Activated T-cell treated with anti-CD3 and anti-CD28 coated beads, Interleukin-2, amount 50 U/mL, for 72 hours (primary cell): ENCODE data around the gene NUP210. TPM values are rescaled to one million over a fixed set of nuclear protein-coding genes. Genes with fewer than 3 reads are reported as not detected.
"Not testable (repeated sequence)": the region's sequence is repeated elsewhere in the genome, so short reads cannot be mapped to it uniquely, and the experiment has no call there.

Experiments
- ATAC-seq, 2 donors: fragments of 150-1000 bp; cut with Tn5 transposase; replicated peaks in 1 of 2; 2 replicates each; pipeline ENCODE4 v1.10.0; 2021; ENCODE audit warnings: moderate library complexity in 2 of 2, mild to moderate bottlenecking in 1 of 2
- DNase-seq, 2 donors: peaks; one replicate each; pipeline ENCODE4 v3.0.0; 2021 to 2022; ENCODE audit warnings: mixed read lengths in 1 of 2
- H3K27ac Mint-ChIP-seq: one replicate; pipeline ENCODE4 v1.8.0; 2022; ENCODE audit warnings: mild to moderate bottlenecking, moderate library complexity, mixed read lengths
- H3K27me3 Mint-ChIP-seq: one replicate; pipeline ENCODE4 v1.8.0; 2022; ENCODE audit warnings: low read depth, mixed read lengths
- H3K36me3 Mint-ChIP-seq, 2 donors: one replicate each; pipeline ENCODE4 v1.8.0; 2022; ENCODE audit warnings: mixed read lengths in 2 of 2, mild to moderate bottlenecking in 1 of 2; ENCODE audit not compliant: insufficient read depth in 2 of 2
- H3K4me1 Mint-ChIP-seq: one replicate; pipeline ENCODE4 v1.8.0; 2022; ENCODE audit warnings: low read depth, mixed read lengths
- H3K4me3 Mint-ChIP-seq, 2 donors: one replicate each; pipeline ENCODE4 v1.8.0; 2022; ENCODE audit warnings: mild to moderate bottlenecking in 2 of 2, mixed read lengths in 2 of 2, moderate library complexity in 2 of 2
- H3K9me3 Mint-ChIP-seq, 2 donors: one replicate each; pipeline ENCODE4 v1.8.0; 2022; ENCODE audit warnings: mixed read lengths in 2 of 2
- total RNA-seq, 2 donors: library from RNA; stranded (reverse); gene quantifications; one replicate each; pipeline ENCODE4 v1.2.3, GENCODE V29; 2022

NUP210 gene
- total RNA-seq, 2 donors from 2014 or later, result 138 to 144 TPM

- DNase-seq (no peak), ATAC-seq (no peak)
- Mint-ChIP-seq H3K36me3 (peaks cover 6 to 19% of the 10 kb centered on the region in 2 donors), H3K27ac (no peak overlapping the region), H3K4me3 (no peak overlapping the region), H3K4me1 (peaks cover 6% of the 10 kb centered on the region), H3K27me3 (no peaks in the 10 kb centered on the region), H3K9me3 (no peaks in the 10 kb centered on the region)
Measured at GRCh38 chr3:13393427-13394360, 26.4 kb downstream of the NUP210 start.

- DNase-seq (peak in 1 of 2 donors; percentile 15), ATAC-seq (no peak)
- Mint-ChIP-seq H3K27me3 (no peaks in the 10 kb centered on the region), H3K27ac (no peak overlapping the region), H3K9me3 (no peaks in the 10 kb centered on the region), H3K4me1 (peaks cover 6% of the 10 kb centered on the region), H3K4me3 (no peak overlapping the region), H3K36me3 (peaks cover 12 to 21% of the 10 kb centered on the region in 2 donors)
Measured at GRCh38 chr3:13391308-13391707, 28.8 kb downstream of the NUP210 start.

- Mint-ChIP-seq H3K27ac (no peak overlapping the region), H3K4me1 (peaks cover 6% of the 10 kb centered on the region), H3K27me3 (no peaks in the 10 kb centered on the region), H3K9me3 (no peaks in the 10 kb centered on the region), H3K4me3 (no peak overlapping the region), H3K36me3 (peaks cover 17 to 30% of the 10 kb centered on the region in 2 donors)
- ATAC-seq (no peak), DNase-seq (no peak)
Measured at GRCh38 chr3:13389378-13389777, 30.7 kb downstream of the NUP210 start.

- no peak overlapping the region for H3K4me3 Mint-ChIP-seq
- no peak overlapping the region for H3K27ac Mint-ChIP-seq
- no peaks in the 10 kb centered on the region for H3K27me3 Mint-ChIP-seq
- ATAC-seq, result no peak
- H3K36me3 Mint-ChIP-seq, result peaks cover 17 to 27% of the 10 kb centered on the region in 2 donors
- DNase-seq, result no peak
- H3K9me3 Mint-ChIP-seq, result no peaks in the 10 kb centered on the region
- H3K4me1 Mint-ChIP-seq, result peaks cover 6% of the 10 kb centered on the region
Measured at GRCh38 chr3:13388816-13389215, 31.3 kb downstream of the NUP210 start.

- Mint-ChIP-seq H3K27me3 (no peaks in the 10 kb centered on the region), H3K4me1 (no peaks in the 10 kb centered on the region), H3K27ac (peak overlapping the region; percentile 82), H3K9me3 (no peaks in the 10 kb centered on the region), H3K4me3 (no peak overlapping the region), H3K36me3 (peaks cover 17 to 32% of the 10 kb centered on the region in 2 donors)
- ATAC-seq (no peak), DNase-seq (no peak)
Measured at GRCh38 chr3:13385373-13385965, 34.7 kb downstream of the NUP210 start.

- DNase-seq (no peak), ATAC-seq (no peak)
- Mint-ChIP-seq H3K4me1 (no peaks in the 10 kb centered on the region), H3K27ac (peak overlapping the region; percentile 36), H3K27me3 (no peaks in the 10 kb centered on the region), H3K36me3 (peaks cover 16 to 31% of the 10 kb centered on the region in 2 donors), H3K9me3 (no peaks in the 10 kb centered on the region), H3K4me3 (no peak overlapping the region)
Measured at GRCh38 chr3:13380971-13381370, 39.2 kb downstream of the NUP210 start.

GRCh38 chr3:13379201-13379830, 40.8 kb downstream of the NUP210 start:
- Mint-ChIP-seq H3K36me3 (peaks cover 8 to 25% of the 10 kb centered on the region in 2 donors), H3K27ac (no peak overlapping the region)
- no peak for DNase-seq

GRCh38 chr3:13378155-13378554, 42.0 kb downstream of the NUP210 start:
- Mint-ChIP-seq H3K36me3 (peaks cover 8 to 22% of the 10 kb centered on the region in 2 donors), H3K27me3 (no peaks in the 10 kb centered on the region), H3K9me3 (no peaks in the 10 kb centered on the region), H3K4me3 (no peak overlapping the region), H3K27ac (peak overlapping the region; percentile 21), H3K4me1 (no peaks in the 10 kb centered on the region)
- ATAC-seq (no peak), DNase-seq (no peak)

More at GRCh38 chr3:13379201-13379830, 40.8 kb downstream of the NUP210 start:
- H3K27me3 Mint-ChIP-seq, result no peaks in the 10 kb centered on the region
- H3K4me1 Mint-ChIP-seq, result no peaks in the 10 kb centered on the region
- no peak overlapping the region for H3K4me3 Mint-ChIP-seq
- no peak for ATAC-seq
- no peaks in the 10 kb centered on the region for H3K9me3 Mint-ChIP-seq

- not testable (repeated sequence) for H3K4me3 Mint-ChIP-seq, ATAC-seq, H3K27ac Mint-ChIP-seq, H3K27me3 Mint-ChIP-seq, H3K9me3 Mint-ChIP-seq, H3K4me1 Mint-ChIP-seq, DNase-seq
- peaks cover 8 to 22% of the 10 kb centered on the region in 2 donors for H3K36me3 Mint-ChIP-seq
Measured at GRCh38 chr3:13377741-13378140, 42.4 kb downstream of the NUP210 start.

GRCh38 chr3:13377021-13377420, 43.1 kb downstream of the NUP210 start:
- no peak for ATAC-seq
- DNase-seq, result no peak
- Mint-ChIP-seq H3K27ac (no peak overlapping the region), H3K4me1 (no peaks in the 10 kb centered on the region), H3K9me3 (no peaks in the 10 kb centered on the region), H3K36me3 (peaks cover 12 to 23% of the 10 kb centered on the region in 2 donors), H3K4me3 (no peak overlapping the region), H3K27me3 (no peaks in the 10 kb centered on the region)

GRCh38 chr3:13376091-13376490, 44.0 kb downstream of the NUP210 start:
- DNase-seq (no peak), ATAC-seq (no peak)
- Mint-ChIP-seq H3K36me3 (peaks cover 14 to 25% of the 10 kb centered on the region in 2 donors), H3K4me1 (no peaks in the 10 kb centered on the region), H3K9me3 (no peaks in the 10 kb centered on the region), H3K27me3 (no peaks in the 10 kb centered on the region), H3K4me3 (no peak overlapping the region), H3K27ac (no peak overlapping the region)

GRCh38 chr3:13375464-13375863, 44.7 kb downstream of the NUP210 start:
- no peaks in the 10 kb centered on the region for H3K9me3 Mint-ChIP-seq
- peaks cover 19 to 29% of the 10 kb centered on the region in 2 donors for H3K36me3 Mint-ChIP-seq
- no peaks in the 10 kb centered on the region for H3K4me1 Mint-ChIP-seq
- no peak for ATAC-seq
- no peak overlapping the region for H3K4me3 Mint-ChIP-seq
- no peak for DNase-seq
- no peak overlapping the region for H3K27ac Mint-ChIP-seq
- no peaks in the 10 kb centered on the region for H3K27me3 Mint-ChIP-seq

- peaks cover 19 to 33% of the 10 kb centered on the region in 2 donors for H3K36me3 Mint-ChIP-seq
- no peaks in the 10 kb centered on the region for H3K4me1 Mint-ChIP-seq
- H3K27me3 Mint-ChIP-seq, result no peaks in the 10 kb centered on the region
- DNase-seq (no peak), ATAC-seq (no peak)
- H3K9me3 Mint-ChIP-seq, result no peaks in the 10 kb centered on the region
- no peak overlapping the region for H3K27ac Mint-ChIP-seq
- H3K4me3 Mint-ChIP-seq, result no peak overlapping the region
Measured at GRCh38 chr3:13373975-13374586, 46.0 kb downstream of the NUP210 start.
